Gastroesophageal sphincter (tissue), 4 donors: Measurements from ENCODE around the gene TRABD2B. TPM values are rescaled to one million over a fixed set of nuclear protein-coding genes. Genes with fewer than 3 reads are reported as not detected.

Experiments used
- ATAC-seq: fragments of 150-250 bp; one replicate; pipeline ENCODE4 v1.9.1; 2016; ENCODE audit warnings: mild to moderate bottlenecking, moderate library complexity
- H3K27ac ChIP-seq, 4 donors: fragments of 200-600 bp; sonication (generic) in 3 of 4; 1 replicate in 3 of 4; 2 replicates in 1 of 4; pipeline ENCODE4 v1.5.1; 2016 to 2019
- H3K27me3 ChIP-seq: fragments of 200-600 bp; sonication (generic); one replicate; pipeline ENCODE4 v1.5.1; 2019
- H3K36me3 ChIP-seq, 2 donors: fragments of 200-600 bp; sonication (generic); one replicate each; pipeline ENCODE4 v1.5.1; 2019; ENCODE audit warnings: control low read depth in 1 of 2
- H3K4me1 ChIP-seq, 3 donors: fragments of 200-600 bp; sonication (generic); 1 replicate in 2 of 3; 2 replicates in 1 of 3; pipeline ENCODE4 v1.5.1; 2016 to 2019; ENCODE audit warnings: control low read depth in 2 of 3
- H3K4me3 ChIP-seq, 2 donors: fragments of 200-600 bp; sonication (generic); one replicate each; pipeline ENCODE4 v1.5.1; 2019; ENCODE audit warnings: mild to moderate bottlenecking in 1 of 2, moderate library complexity in 1 of 2
- H3K9me3 ChIP-seq, 3 donors: fragments of 200-600 bp; sonication (generic); one replicate each; pipeline ENCODE4 v1.5.1; 2017 to 2019; ENCODE audit warnings: control low read depth in 2 of 3
- EP300 ChIP-seq: sonication (generic); formaldehyde crosslinking; IDR thresholded peaks from one replicate; pipeline ENCODE4 v1.6.1; 2017; ENCODE audit warnings: antibody characterized with exemption, mild to moderate bottlenecking
- POLR2A ChIP-seq, 2 donors: fragments of 450-650 bp; IDR thresholded peaks; one replicate each; pipeline ENCODE4 v1.6.1; 2017; ENCODE audit warnings: antibody characterized with exemption in 2 of 2, mild to moderate bottlenecking in 2 of 2, moderate library complexity in 1 of 2
- POLR2AphosphoS5 ChIP-seq: sonication (generic); formaldehyde crosslinking; IDR thresholded peaks from one replicate; pipeline ENCODE4 v1.6.1; 2017; ENCODE audit warnings: antibody characterized with exemption
- WGBS, 2 donors: methylation state at CpG; one replicate each; pipeline ENCODE4 v1.1.5; 2018; ENCODE audit warnings: low coverage in 1 of 2; 5-methylcytosine and 5-hydroxymethylcytosine counted together
- total RNA-seq, 4 donors: library from RNA; depleted of rRNA; stranded (reverse); fragments of >200 nt; gene quantifications; one replicate each; pipeline ENCODE4 v1.1.0, GENCODE V29; 2016
- TF ChIP-seq, protein P1 (sequence below), 4 experiments: fragments of 200-600 bp in 2 of 4; fragments of 450-650 bp in 2 of 4; sonication (generic) in 1 of 4; IDR thresholded peaks; one replicate each; pipeline ENCODE4 v1.5.1; 2017 to 2019; ENCODE audit warnings: antibody characterized with exemption in 4 of 4, mild to moderate bottlenecking in 2 of 4, moderate library complexity in 2 of 4

The TRABD2B gene
- total RNA-seq, 4 donors from 2014 or later: 2.6 to 6.5 (median 3.4) TPM

DNA sequence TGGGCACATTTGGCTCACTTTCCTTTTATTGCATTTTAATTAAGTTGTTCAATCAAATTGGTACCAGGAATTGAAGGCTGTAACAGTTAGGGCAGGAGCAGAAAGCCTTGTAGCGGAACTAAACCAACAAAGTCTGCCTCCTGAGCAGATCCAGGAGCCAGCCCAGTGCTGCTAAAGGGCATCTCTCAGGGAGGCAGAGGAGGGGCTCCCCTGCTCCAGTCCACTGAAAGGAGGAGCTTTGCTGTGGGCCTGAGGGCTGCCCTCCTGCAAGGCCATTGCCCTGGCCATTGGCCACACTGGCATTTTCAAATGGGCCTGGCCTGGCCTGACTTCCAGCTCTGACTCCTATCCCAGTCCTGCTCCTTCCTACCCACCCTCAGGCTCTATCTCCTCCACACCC, 3.7 kb upstream of the TRABD2B start:
- H3K4me1 ChIP-seq: peaks cover 0 to 22% (median 0%) of the 10 kb centered on the region in 3 donors
- no peak overlapping the region for H3K27ac ChIP-seq
- no peaks in the 10 kb centered on the region for H3K9me3 ChIP-seq
- TF ChIP-seq, protein P1, sequence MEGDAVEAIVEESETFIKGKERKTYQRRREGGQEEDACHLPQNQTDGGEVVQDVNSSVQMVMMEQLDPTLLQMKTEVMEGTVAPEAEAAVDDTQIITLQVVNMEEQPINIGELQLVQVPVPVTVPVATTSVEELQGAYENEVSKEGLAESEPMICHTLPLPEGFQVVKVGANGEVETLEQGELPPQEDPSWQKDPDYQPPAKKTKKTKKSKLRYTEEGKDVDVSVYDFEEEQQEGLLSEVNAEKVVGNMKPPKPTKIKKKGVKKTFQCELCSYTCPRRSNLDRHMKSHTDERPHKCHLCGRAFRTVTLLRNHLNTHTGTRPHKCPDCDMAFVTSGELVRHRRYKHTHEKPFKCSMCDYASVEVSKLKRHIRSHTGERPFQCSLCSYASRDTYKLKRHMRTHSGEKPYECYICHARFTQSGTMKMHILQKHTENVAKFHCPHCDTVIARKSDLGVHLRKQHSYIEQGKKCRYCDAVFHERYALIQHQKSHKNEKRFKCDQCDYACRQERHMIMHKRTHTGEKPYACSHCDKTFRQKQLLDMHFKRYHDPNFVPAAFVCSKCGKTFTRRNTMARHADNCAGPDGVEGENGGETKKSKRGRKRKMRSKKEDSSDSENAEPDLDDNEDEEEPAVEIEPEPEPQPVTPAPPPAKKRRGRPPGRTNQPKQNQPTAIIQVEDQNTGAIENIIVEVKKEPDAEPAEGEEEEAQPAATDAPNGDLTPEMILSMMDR (IDR thresholded peaks at IDR 0.05): no peak
- TF ChIP-seq POLR2AphosphoS5 (no peak), POLR2A (IDR thresholded peaks at IDR 0.05) (no peak), EP300 (no peak)
- peaks cover 39% of the 10 kb centered on the region for H3K27me3 ChIP-seq
- no peak overlapping the region for H3K4me3 ChIP-seq
- H3K36me3 ChIP-seq: no peaks in the 10 kb centered on the region
- WGBS, 2 donors: 67 to 83% methylated on average over 1 of the region's 1 CpG
- no peak for ATAC-seq

DNA sequence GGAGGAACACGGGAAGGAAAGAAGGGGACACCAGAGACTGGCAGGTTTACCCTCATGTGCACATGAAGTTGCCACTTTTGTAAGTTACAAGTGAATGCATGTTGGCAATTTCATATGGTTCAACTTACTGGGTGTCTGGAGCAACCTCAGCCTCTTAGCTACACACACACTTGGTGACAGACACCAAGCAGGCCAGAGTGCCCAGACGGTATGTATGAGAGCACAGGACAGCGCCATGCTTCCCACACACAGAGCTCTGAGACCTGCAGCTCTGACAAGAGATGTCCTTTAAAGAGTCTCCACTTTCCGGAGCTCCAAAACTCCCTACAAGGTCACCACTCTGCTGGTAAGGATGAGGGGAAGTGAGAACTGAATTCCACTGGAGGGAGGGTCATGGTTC, 1.9 kb upstream of the TRABD2B start:
- no peaks in the 10 kb centered on the region for H3K36me3 ChIP-seq
- no peak overlapping the region for H3K4me3 ChIP-seq
- no peaks in the 10 kb centered on the region for H3K9me3 ChIP-seq
- no peak overlapping the region for H3K27ac ChIP-seq
- no peak for TF ChIP-seq POLR2AphosphoS5
- TF ChIP-seq EP300: no peak
- TF ChIP-seq POLR2A (IDR thresholded peaks at IDR 0.05): no peak
- TF ChIP-seq, protein P1 (IDR thresholded peaks at IDR 0.05): no peak
- H3K4me1 ChIP-seq: peaks cover 0 to 30% (median 1%) of the 10 kb centered on the region in 3 donors
- no peak for ATAC-seq
- peaks cover 39% of the 10 kb centered on the region for H3K27me3 ChIP-seq
- WGBS, 2 donors: 89 to 90% methylated on average over 2 to 3 of the region's 4 CpGs

- Histone ChIP-seq H3K4me1 (peaks cover 0 to 36% (median 7%) of the 10 kb centered on the region in 3 donors), H3K9me3 (no peaks in the 10 kb centered on the region), H3K36me3 (no peaks in the 10 kb centered on the region), H3K27ac (no peak overlapping the region), H3K4me3 (no peak overlapping the region), H3K27me3 (peaks cover 39% of the 10 kb centered on the region)
- ATAC-seq: no peak
- no peak for TF ChIP-seq POLR2AphosphoS5
- WGBS, 2 donors: 87 to 89% methylated on average over 6 to 8 of the region's 8 CpGs
Measured at GRCh38 chr1:47998396-47998990, 1.3 kb upstream of the TRABD2B start.

DNA sequence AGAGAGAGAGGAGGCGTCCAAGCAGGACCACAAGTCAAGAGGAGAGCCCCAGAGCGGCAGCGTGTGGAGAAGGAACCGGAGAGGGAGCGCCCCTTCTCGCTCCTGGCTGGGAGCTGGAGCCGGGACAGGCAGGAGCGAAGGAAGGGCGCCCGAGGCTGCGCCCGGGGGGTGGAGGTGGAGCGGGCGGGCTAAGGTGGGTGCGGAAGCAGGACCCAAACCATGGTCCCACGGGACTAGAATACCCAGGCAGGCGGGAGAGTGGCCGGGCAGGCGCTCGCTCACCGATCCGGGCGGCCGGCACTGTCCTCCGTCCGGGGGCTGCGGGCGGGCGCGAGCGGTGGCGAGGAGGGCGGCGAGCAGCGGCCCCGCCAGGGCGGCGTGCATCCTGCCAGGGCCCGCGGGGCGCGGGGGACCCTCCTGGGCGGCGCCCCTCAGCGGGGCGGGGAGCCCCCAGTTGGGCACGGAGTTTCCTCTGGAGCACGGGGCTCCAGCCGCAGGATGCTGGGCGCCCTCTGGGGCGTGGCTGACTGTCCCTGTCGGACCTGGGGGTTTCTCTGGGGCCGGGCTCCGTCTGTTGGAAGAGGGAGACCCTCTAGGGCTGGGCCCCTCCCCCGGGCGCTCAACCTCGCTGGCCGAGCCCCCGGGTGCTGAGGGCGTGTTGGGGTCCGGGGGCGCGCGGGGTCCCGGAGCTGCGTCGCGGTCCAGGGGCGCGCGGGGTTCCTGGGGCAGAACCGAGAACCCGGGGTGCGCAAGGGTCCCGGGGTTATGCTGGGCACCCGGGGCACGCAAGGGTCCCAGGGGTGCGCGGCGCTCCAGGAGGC, 569 bp downstream of the TRABD2B start:
- Histone ChIP-seq H3K36me3 (no peaks in the 10 kb centered on the region), H3K27ac (peak overlapping the region; percentile 10 to 91 (median 86)), H3K27me3 (peaks cover 39% of the 10 kb centered on the region), H3K4me1 (peaks cover 0 to 46% (median 10%) of the 10 kb centered on the region in 3 donors), H3K9me3 (no peaks in the 10 kb centered on the region), H3K4me3 (peak overlapping the region; percentile 57 to 83)
- 1 to 6% methylated on average over 13 to 22 of the region's 80 CpGs for WGBS, 2 donors
- TF ChIP-seq POLR2A (IDR thresholded peaks at IDR 0.05): no peak
- TF ChIP-seq, protein P1 (IDR thresholded peaks at IDR 0.05): no peak
- peak; percentile 2 for ATAC-seq

DNA sequence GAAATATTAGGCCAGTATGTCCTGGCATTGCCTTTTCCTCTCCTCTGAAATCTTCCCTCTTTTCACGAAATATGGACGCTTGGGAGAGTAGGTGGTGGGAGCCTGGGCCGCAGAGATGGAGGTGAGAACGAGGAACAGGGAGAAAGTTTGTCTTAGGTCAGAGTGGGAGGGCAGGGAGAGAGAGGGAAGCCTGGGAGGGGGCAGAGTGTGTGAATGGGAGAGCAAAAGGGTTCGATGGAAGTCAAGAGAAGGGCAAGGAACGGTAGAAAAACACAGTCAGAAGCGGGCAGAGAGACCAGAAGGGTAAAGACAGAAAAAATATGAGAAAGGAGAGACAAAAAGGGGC, 1.2 kb downstream of the TRABD2B start:
- Histone ChIP-seq H3K4me3 (peak overlapping the region; percentile 57 to 83), H3K27me3 (peaks cover 33% of the 10 kb centered on the region), H3K4me1 (peaks cover 0 to 50% (median 10%) of the 10 kb centered on the region in 3 donors), H3K36me3 (no peaks in the 10 kb centered on the region), H3K27ac (peak overlapping the region; percentile 7 to 91 (median 86)), H3K9me3 (no peaks in the 10 kb centered on the region)
- ATAC-seq: no peak
- WGBS, 2 donors: 35 to 39% methylated on average over 3 to 6 of the region's 7 CpGs
- no peak for TF ChIP-seq POLR2AphosphoS5
- TF ChIP-seq EP300: no peak
- TF ChIP-seq, protein P1 (IDR thresholded peaks at IDR 0.05): no peak
